GM19023 (cell line): Measurements from ENCODE around the gene CHIT1.

Source experiments
- ATAC-seq: cut with Tn5 transposase; IDR thresholded peaks from one replicate; pipeline ENCODE4 v1.9.1; 2021; ENCODE audit warnings: mild to moderate bottlenecking, moderate library complexity; ENCODE audit not compliant: unreplicated experiment

The CHIT1 gene

GRCh38 chr1:203176273-203177035 is 53.0 kb downstream of the CHIT1 start:
- ATAC-seq, result no peak

GRCh38 chr1:203175827-203176241 is 53.6 kb downstream of the CHIT1 start:
- ATAC-seq, result no peak

DNA sequence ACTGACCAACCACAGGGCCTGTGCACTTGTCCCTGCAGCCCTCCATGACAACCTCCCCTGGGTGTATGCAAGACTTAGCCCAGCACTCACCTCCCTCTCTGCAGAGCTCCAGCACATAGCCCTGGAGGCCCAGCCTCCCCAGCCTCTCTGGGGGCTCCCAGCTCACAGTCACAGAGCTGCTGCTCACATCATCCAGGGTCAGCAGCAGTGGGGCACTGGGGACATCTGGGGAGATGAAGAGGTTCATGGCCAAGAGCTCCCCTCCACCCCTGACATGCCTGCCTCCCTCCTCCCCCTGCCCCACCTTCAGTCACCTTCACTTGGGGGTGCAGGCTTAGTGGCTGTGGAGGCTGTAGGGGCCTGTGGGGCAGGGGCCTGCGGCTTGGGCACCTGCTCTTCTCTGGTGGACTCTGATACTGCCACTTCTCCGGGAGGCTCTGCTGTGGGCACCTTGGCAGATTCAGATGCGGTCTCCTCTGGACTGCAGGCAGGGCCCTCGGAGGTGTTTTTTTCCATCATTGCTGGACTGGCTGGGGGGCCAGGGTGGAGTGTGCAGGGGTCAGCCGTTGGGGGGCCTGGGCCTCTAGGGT is 54.1 kb downstream of the CHIT1 start, which contains the start of gene MYBPH:
Gene MYBPH (minus strand): TSS at position 590 of the 590 bp plus-strand sequence. CDS start 71 bp downstream, at position 519.
- no peak for ATAC-seq

DNA sequence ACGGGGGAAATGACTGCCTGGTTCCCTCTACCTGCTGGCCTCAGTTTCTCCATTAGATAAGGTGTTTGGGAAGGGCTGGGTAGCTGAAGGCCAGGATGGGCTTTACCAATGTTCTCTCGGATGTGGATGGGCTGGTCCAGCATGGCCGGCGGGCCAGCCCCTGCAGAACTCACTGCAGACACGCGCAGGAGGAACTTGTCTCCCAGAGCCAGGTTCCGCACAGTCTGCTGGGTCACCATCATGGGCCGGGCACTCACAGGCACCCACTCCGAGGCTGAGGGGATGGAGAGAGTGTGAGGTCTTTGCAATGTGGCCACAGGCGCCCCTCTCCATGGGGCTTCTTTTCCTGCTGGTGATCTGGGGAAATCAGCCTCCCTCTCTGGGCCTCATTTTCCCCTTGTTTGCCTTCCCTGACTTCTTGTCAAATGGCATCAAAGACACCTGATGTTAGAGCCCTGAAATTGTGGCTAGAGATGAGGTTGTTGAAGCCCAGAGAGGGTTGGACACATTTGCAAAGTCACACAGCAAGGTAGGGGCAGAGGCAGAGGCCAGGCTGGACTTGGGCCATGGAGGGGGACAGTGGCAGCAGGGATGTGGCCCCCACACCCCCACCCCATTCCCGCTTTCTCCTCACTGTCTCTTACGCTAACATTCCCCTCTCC is 55.0 kb downstream of the CHIT1 start:
- ATAC-seq, result no peak

- ATAC-seq, result peak; percentile 86
Measured at GRCh38 chr1:203173566-203173965, 55.9 kb downstream of the CHIT1 start.

GRCh38 chr1:203173011-203173555 is 56.4 kb downstream of the CHIT1 start:
- ATAC-seq, result no peak

GRCh38 chr1:203172184-203173010 is 57.1 kb downstream of the CHIT1 start:
- ATAC-seq, result no peak

GRCh38 chr1:203171341-203172183 is 57.9 kb downstream of the CHIT1 start:
- ATAC-seq, result no peak

- no peak for ATAC-seq
Measured at GRCh38 chr1:203170625-203171330, 58.7 kb downstream of the CHIT1 start.

GRCh38 chr1:203169770-203170520 is 59.5 kb downstream of the CHIT1 start:
- no peak for ATAC-seq

DNA sequence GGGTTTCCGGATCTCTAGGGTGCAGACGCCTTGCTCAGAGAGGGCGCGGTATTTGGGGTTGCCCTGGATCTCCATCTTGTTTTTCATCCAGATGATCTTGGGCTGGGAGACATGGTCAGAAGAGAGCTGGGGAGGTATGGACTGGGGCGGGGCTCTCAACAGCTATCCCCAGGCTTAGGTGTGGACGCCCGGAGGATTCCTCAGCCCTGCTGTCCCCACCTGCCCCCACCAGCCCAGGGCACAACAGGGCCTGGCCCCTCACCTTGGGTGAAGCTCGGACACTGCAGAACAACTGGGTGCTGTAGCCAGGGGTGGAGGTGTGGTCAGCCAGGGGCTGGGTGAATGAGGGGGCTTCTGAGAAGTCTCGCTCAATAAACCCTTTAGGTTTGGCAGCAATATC is 60.5 kb downstream of the CHIT1 start:
- ATAC-seq, result no peak

DNA sequence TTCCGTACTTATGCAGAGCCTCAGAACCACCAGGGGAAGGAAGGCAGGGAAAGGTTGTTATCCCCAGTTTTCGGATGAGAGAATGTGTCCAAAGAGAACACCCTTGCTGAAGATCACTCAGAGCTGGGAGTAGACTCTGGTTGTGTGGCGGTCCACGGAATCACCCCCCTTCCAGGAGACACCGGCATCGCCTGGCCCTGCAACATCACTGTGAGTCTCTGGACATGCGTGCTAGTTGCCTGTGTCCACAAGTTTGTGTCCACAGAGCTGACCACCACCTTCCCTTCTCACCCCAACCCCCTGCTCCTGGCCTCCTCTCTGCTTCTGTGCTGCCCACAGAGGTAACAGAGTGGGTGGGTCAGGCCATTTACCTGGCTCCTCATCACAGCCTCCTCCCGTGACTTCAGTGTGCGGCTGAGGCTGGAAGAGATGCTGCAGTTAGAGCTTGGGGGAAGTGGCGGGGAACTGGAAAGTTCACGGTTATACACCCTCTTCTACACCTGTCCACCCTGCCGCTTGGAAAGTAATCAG is 61.2 kb downstream of the CHIT1 start:
- no peak for ATAC-seq

GRCh38 chr1:203167913-203168200 is 61.6 kb downstream of the CHIT1 start:
- no peak for ATAC-seq

DNA sequence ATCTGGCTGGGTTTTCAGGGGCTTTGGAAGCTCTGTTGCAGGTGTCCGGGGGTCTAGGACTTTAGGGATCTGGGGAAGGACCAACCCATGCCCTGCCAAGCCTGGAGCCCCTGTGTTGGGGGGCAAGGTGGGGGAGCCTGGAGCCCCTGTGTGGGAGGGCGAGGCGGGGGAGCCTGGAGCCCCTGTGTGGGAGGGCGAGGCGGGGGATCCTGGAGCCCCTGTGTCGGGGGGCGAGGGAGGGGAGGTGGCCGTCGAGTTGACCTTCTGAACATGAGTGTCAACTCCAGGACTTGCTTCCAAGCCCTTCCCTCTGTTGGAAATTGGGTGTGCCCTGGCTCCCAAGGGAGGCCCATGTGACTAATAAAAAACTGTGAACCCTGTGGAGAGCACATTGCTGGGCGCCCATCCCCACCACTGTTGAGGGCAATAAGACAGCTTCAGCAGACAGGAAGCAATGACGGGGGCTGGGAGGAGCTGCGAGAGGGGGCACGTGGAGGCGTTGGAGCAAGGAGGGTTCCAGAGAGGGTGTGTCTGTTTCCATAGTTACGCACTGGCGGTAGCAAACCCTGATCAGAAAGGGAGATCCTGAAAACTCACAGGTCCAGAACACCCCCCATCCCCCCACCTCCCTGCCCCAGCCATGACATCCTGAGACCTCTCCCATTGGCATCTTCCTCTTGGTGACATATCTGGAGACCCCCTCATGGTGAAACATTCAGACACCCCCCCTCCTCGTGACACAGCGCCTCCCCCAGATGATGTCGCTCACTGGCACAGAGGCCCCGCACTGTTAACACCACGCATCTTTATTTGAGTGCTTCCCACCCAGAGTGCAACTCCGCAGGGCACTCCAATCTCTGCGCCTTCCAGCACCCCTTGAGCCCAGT is 62.2 kb downstream of the CHIT1 start:
- no peak for ATAC-seq

DNA sequence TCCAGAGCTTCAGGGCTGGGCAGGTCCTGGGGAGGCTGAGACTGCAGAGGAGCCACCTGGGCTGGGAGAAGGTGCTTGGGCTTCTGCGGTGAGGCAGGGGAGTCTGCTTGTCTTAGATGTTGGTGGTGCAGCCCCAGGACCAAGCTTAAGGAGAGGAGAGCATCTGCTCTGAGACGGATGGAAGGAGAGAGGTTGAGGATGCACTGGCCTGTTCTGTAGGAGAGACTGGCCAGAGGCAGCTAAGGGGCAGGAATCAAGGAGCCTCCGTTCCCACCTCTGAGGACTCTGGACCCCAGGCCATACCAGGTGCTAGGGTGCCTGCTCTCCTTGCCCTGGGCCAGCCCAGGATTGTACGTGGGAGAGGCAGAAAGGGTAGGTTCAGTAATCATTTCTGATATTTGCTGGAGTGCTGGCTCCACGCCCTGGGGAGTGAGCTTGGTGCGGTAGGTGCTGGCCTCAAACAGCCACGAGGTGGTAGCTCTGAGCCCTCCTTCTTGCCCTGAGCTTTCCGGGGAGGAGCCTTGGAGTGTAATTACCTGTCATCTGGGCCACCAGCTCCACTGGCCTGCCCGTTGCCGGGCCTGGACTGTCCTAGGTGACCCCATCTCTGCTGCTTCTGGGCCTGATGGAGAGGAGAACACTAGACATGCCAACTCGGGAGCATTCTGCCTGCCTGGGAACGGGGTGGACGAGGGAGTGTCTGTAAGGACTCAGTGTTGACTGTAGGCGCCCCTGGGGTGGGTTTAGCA is 63.1 kb downstream of the CHIT1 start:
- ATAC-seq, result no peak
